WTC11 (cell line): ENCODE data around the gene BPIFB4. TPM values are rescaled to one million over a fixed set of nuclear protein-coding genes. Genes with fewer than 3 reads are reported as not detected.

ENCODE experiments used
- ATAC-seq: fragments of 200-7000 bp; cut with Tn5 transposase; 2 replicates; pipeline ENCODE4 v1.10.0; 2021; ENCODE audit warnings: mild to moderate bottlenecking, moderate library complexity
- Bru-seq: library from RNA; stranded (reverse); fragments of 400-500 nt; gene quantifications from one replicate; lab custom pipeline; 2021; lab: Mats Ljungman, UMichigan
- CTCF ChIA-PET: fragments of 300-600 bp; sonication (Branson Sonifier 250); formaldehyde crosslinking; loops from one replicate; lab custom pipeline; 2021; ENCODE audit warnings: antibody characterized with exemption; lab: Charles Lee
- POLR2A ChIA-PET: fragments of 350-600 bp; sonication (Branson Sonifier 250); formaldehyde crosslinking; loops from one replicate; lab custom pipeline; 2021; ENCODE audit warnings: antibody characterized with exemption; lab: Charles Lee
- DNase-seq: peaks from one replicate; pipeline ENCODE4 v3.0.0; 2021; ENCODE audit warnings: low spot score
- H3K27ac Mint-ChIP-seq: 2 replicates; pipeline ENCODE4 v1.8.0; 2021; ENCODE audit warnings: mixed read lengths
- H3K27me3 Mint-ChIP-seq: 2 replicates; pipeline ENCODE4 v1.8.0; 2021; ENCODE audit warnings: low read depth, mild to moderate bottlenecking, moderate library complexity, mixed read lengths
- H3K36me3 Mint-ChIP-seq: 2 replicates; pipeline ENCODE4 v1.8.0; 2021; ENCODE audit warnings: mixed read lengths
- H3K4me1 Mint-ChIP-seq: 2 replicates; pipeline ENCODE4 v1.8.0; 2022; ENCODE audit warnings: mixed read lengths
- H3K4me3 Mint-ChIP-seq: 2 replicates; pipeline ENCODE4 v1.8.0; 2021; ENCODE audit warnings: mild to moderate bottlenecking, moderate library complexity, mixed read lengths
- H3K9me3 Mint-ChIP-seq: 2 replicates; pipeline ENCODE4 v1.8.0; 2021; ENCODE audit warnings: mixed read lengths
- ATF1 ChIP-seq: sonication (generic); formaldehyde crosslinking; IDR thresholded peaks from 2 replicates; pipeline ENCODE4 v1.8.1; 2023; ENCODE audit warnings: mild to moderate bottlenecking, moderate library complexity, missing genetic modification reagents
- ATF2 ChIP-seq: sonication (generic); formaldehyde crosslinking; IDR thresholded peaks from 2 replicates; pipeline ENCODE4 v1.8.1; 2022; ENCODE audit warnings: low read depth, missing genetic modification reagents, borderline replicate concordance
- ATF3 ChIP-seq: sonication (generic); formaldehyde crosslinking; conservative IDR thresholded peaks from 2 replicates; pipeline ENCODE4 v1.8.1; 2022; ENCODE audit warnings: mild to moderate bottlenecking, missing genetic modification reagents
- ATF6 ChIP-seq: sonication (generic); formaldehyde crosslinking; IDR thresholded peaks from 2 replicates; pipeline ENCODE4 v1.8.1; 2023; ENCODE audit warnings: mild to moderate bottlenecking, missing genetic modification reagents
- CBFB ChIP-seq: sonication (generic); formaldehyde crosslinking; IDR thresholded peaks from 2 replicates; pipeline ENCODE4 v1.8.1; 2022; ENCODE audit warnings: mild to moderate bottlenecking, low read depth, missing genetic modification reagents
- E2F4 ChIP-seq: sonication (generic); formaldehyde crosslinking; IDR thresholded peaks from 2 replicates; pipeline ENCODE4 v1.8.1; 2022; ENCODE audit warnings: low read depth, mild to moderate bottlenecking, moderate library complexity, missing genetic modification reagents, borderline replicate concordance
- FOXK1 ChIP-seq: sonication (generic); formaldehyde crosslinking; IDR thresholded peaks from 2 replicates; pipeline ENCODE4 v1.8.0; 2022; ENCODE audit warnings: mild to moderate bottlenecking, moderate library complexity, missing genetic modification reagents
- FOXP4 ChIP-seq: sonication (generic); formaldehyde crosslinking; IDR thresholded peaks from 2 replicates; pipeline ENCODE4 v1.8.0; 2022; ENCODE audit warnings: mild to moderate bottlenecking, missing genetic modification reagents
- GABPB1 ChIP-seq: sonication (generic); formaldehyde crosslinking; IDR thresholded peaks from 2 replicates; pipeline ENCODE4 v1.8.1; 2023; ENCODE audit warnings: mild to moderate bottlenecking, missing genetic modification reagents
- HMGXB4 ChIP-seq: sonication (generic); formaldehyde crosslinking; IDR thresholded peaks from 2 replicates; pipeline ENCODE4 v1.8.1; 2023; ENCODE audit warnings: mild to moderate bottlenecking, moderate library complexity, missing genetic modification reagents
- MLX ChIP-seq: sonication (generic); formaldehyde crosslinking; IDR thresholded peaks from 2 replicates; pipeline ENCODE4 v1.8.1; 2023; ENCODE audit warnings: mild to moderate bottlenecking, missing genetic modification reagents, moderate library complexity
- MXD4 ChIP-seq: fragments of 250-450 bp; sonication (Bioruptor Pico); IDR thresholded peaks from 2 replicates; pipeline ENCODE4 v1.8.0; 2021; ENCODE audit warnings: mild to moderate bottlenecking, moderate library complexity, borderline replicate concordance
- RORB ChIP-seq: fragments of 250-450 bp; sonication (Bioruptor Pico); IDR thresholded peaks from 2 replicates; pipeline ENCODE4 v1.9.0; 2021; ENCODE audit warnings: mild to moderate bottlenecking
- ZBTB43 ChIP-seq: sonication (generic); formaldehyde crosslinking; IDR thresholded peaks from 2 replicates; pipeline ENCODE4 v1.8.1; 2023; ENCODE audit warnings: mild to moderate bottlenecking, missing genetic modification reagents
- ZNF138 ChIP-seq: sonication (generic); formaldehyde crosslinking; conservative IDR thresholded peaks from 2 replicates; pipeline ENCODE4 v1.8.1; 2022; ENCODE audit warnings: mild to moderate bottlenecking, moderate library complexity, missing genetic modification reagents
- ZNF232 ChIP-seq: sonication (generic); formaldehyde crosslinking; IDR thresholded peaks from 2 replicates; pipeline ENCODE4 v1.8.0; 2022; ENCODE audit warnings: mild to moderate bottlenecking, missing genetic modification reagents
- ZNF317 ChIP-seq: sonication (generic); formaldehyde crosslinking; IDR thresholded peaks from 2 replicates; pipeline ENCODE4 v1.8.1; 2023; ENCODE audit warnings: low read depth, mild to moderate bottlenecking, moderate library complexity, missing genetic modification reagents, borderline replicate concordance
- ZNF396 ChIP-seq: fragments of 250-450 bp; sonication (Bioruptor Pico); IDR thresholded peaks from 2 replicates; pipeline ENCODE4 v1.8.0; 2021; ENCODE audit warnings: mild to moderate bottlenecking, moderate library complexity, borderline replicate concordance
- ZNF423 ChIP-seq: fragments of 250-450 bp; sonication (Bioruptor Pico); IDR thresholded peaks from 2 replicates; pipeline ENCODE4 v2.1.2; 2022; ENCODE audit warnings: mild to moderate bottlenecking, moderate library complexity
- long read RNA-seq, 3 experiments: library from RNA in 1 of 3; library from capped mRNA in 1 of 3; library from polyadenylated mRNA in 1 of 3; unstranded in 2 of 3; stranded (forward) in 1 of 3; transcript quantifications; one replicate each; pipeline ENCODE4 v2.0.0, GENCODE V29; 2021
- total RNA-seq: library from RNA; stranded (reverse); gene quantifications from 3 replicates; pipeline ENCODE4 v1.2.3, GENCODE V29; 2021

BPIFB4 gene
- total RNA-seq (not detected in 3 replicates), Bru-seq, nascent RNA (percentile 1 among the genes with signal in this experiment)
- long read RNA-seq, experiment 1 = 0 reads
- long read RNA-seq, experiment 2 = 0 reads
- long read RNA-seq, experiment 3 = 0 reads

- ATAC-seq = no peak
- Mint-ChIP-seq H3K9me3 (no peaks in the 10 kb centered on the region), H3K27ac (no peak within 1 kb of the TSS), H3K4me1 (no peaks in the 10 kb centered on the region), H3K36me3 (no peaks in the 10 kb centered on the region), H3K4me3 (no peak within 1 kb of the TSS), H3K27me3 (no peaks in the 10 kb centered on the region)
- ChIA-PET CTCF (interaction anchor here (0.6 kb wide), 1 partner anchor 81 kb away, joined by 3 read pairs; no protein-coding TSS in a partner anchor), POLR2A (no interaction called here)
- DNase-seq = no peak
- TF ChIP-seq ZNF396 (CRISPR knock-in tag) (no peak), ZNF317 (no peak), ZNF423 (CRISPR knock-in tag) (no peak), ATF1 (CRISPR knock-in tag) (no peak), FOXP4 (no peak), ZBTB43 (CRISPR knock-in tag) (no peak), GABPB1 (CRISPR knock-in tag) (no peak), E2F4 (CRISPR knock-in tag) (no peak), RORB (CRISPR knock-in tag) (no peak), ATF2 (CRISPR knock-in tag) (no peak), CBFB (CRISPR knock-in tag) (no peak), ZNF138 (no peak), FOXK1 (no peak), ZNF232 (CRISPR knock-in tag) (no peak), HMGXB4 (no peak)
These were observed at the start of gene BPIFB4 for GRCh38 chr20:33079259-33079658. Gene BPIFB4, plus strand, starts transcription at chr20:33079643. Its CDS starts 1,884 bp downstream, at chr20:33081527.

- POLR2A ChIA-PET = no interaction called here
- CTCF ChIA-PET = interaction anchor here (0.6 kb wide), 1 partner anchor 142 kb away, joined by 3 read pairs; no protein-coding TSS in a partner anchor
These were observed 49.4 kb upstream of the BPIFB4 start for GRCh38 chr20:33030076-33030475.

More at GRCh38 chr20:33030076-33030475, 49.4 kb upstream of the BPIFB4 start:
- ATAC-seq (no peak), DNase-seq (no peak)
- no peaks in the 10 kb centered on the region for H3K36me3 Mint-ChIP-seq
- TF ChIP-seq MLX (CRISPR knock-in tag) = no peak
- TF ChIP-seq MXD4 (CRISPR knock-in tag) = no peak
- TF ChIP-seq ATF6 (CRISPR knock-in tag) = no peak
- TF ChIP-seq ATF3 (CRISPR knock-in tag) = no peak
- no peaks in the 10 kb centered on the region for H3K4me1 Mint-ChIP-seq
- no peak overlapping the region for H3K27ac Mint-ChIP-seq
- peaks cover 6% of the 10 kb centered on the region; the same call in 1 of the 2 replicates for H3K9me3 Mint-ChIP-seq
- no peak overlapping the region for H3K4me3 Mint-ChIP-seq
- peaks cover 4% of the 10 kb centered on the region for H3K27me3 Mint-ChIP-seq
